GM15510 (cell line): ENCODE measurements around the gene GLS.

ENCODE experiments used
- POLR2A ChIP-seq: IDR thresholded peaks from 3 replicates; pipeline ENCODE4 v1.6.1; 2011; ENCODE audit warnings: borderline replicate concordance; ENCODE audit not compliant: insufficient read length; ENCODE audit errors: extremely low read depth

Gene GLS

GRCh38 chr2:191013932-191014652 lies 133.5 kb downstream of the GLS start, which contains the start of gene STAT1:
Gene STAT1, minus strand, starts transcription at chr2:191014171. Its CDS starts 4,168 bp downstream, at chr2:191010003.
- TF ChIP-seq POLR2A, result peak; percentile 100

GRCh38 chr2:191014653-191015020 lies 134.0 kb downstream of the GLS start:
- no peak for TF ChIP-seq POLR2A
